Upper lobe of right lung (tissue), 1 donor: Measurements from ENCODE around the gene CD79B. TPM values are rescaled to one million over a fixed set of nuclear protein-coding genes. Genes with fewer than 3 reads are reported as not detected.

ENCODE experiments used
- ATAC-seq: fragments of 200-7000 bp; cut with Tn5 transposase; one replicate; pipeline ENCODE4 v1.9.1; 2020; ENCODE audit warnings: mild to moderate bottlenecking, moderate library complexity
- DNase-seq: peaks from one replicate; pipeline ENCODE4 v3.0.0-alpha.2; 2020
- H3K27ac ChIP-seq: fragments of 200-600 bp; one replicate; pipeline ENCODE4 v1.8.0; 2022
- H3K27me3 ChIP-seq: fragments of 200-600 bp; one replicate; pipeline ENCODE4 v1.8.0; 2022; ENCODE audit warnings: mild to moderate bottlenecking
- H3K36me3 ChIP-seq: fragments of 200-600 bp; one replicate; pipeline ENCODE4 v1.8.0; 2022
- H3K4me1 ChIP-seq: fragments of 200-600 bp; one replicate; pipeline ENCODE4 v1.8.0; 2022
- H3K4me3 ChIP-seq: fragments of 200-600 bp; one replicate; pipeline ENCODE4 v1.8.0; 2022; ENCODE audit warnings: mild to moderate bottlenecking
- H3K9me3 ChIP-seq: fragments of 200-600 bp; one replicate; pipeline ENCODE4 v1.8.0; 2022
- CTCF ChIP-seq: fragments of 200-600 bp; IDR thresholded peaks from one replicate; pipeline ENCODE4 v1.8.0; 2022; ENCODE audit warnings: antibody characterized with exemption
- intact Hi-C: fragments of 100-400 bp; cut with DNase I; formaldehyde crosslinking; loops from one replicate; pipeline ENCODE4 v1.11.0; 2022
- total RNA-seq: library from RNA; stranded (reverse); fragmentation: NEBNext Ultra II Directional; extraction: Animal tissue kit (Norgen Biotek cat#: 25700); gene quantifications from one replicate; pipeline ENCODE4 v1.2.1, GENCODE V29; 2021
- donor health status: DM: no; HTN: yes; CAD: no; lungs with severe emphysema.

Gene CD79B
- total RNA-seq, 1 donor from 2014 or later, result 4.7 TPM

GRCh38 chr17:63941162-63941561 is 9.0 kb upstream of the CD79B start:
- intact Hi-C loops, result no loop called here
- Histone ChIP-seq H3K27ac (no peak overlapping the region), H3K9me3 (no peaks in the 10 kb centered on the region), H3K4me3 (no peak overlapping the region), H3K36me3 (no peaks in the 10 kb centered on the region), H3K27me3 (no peaks in the 10 kb centered on the region), H3K4me1 (no peaks in the 10 kb centered on the region)
- no peak for ATAC-seq
- no peak for TF ChIP-seq CTCF
- DNase-seq, result no peak

GRCh38 chr17:63940584-63940983 is 8.5 kb upstream of the CD79B start:
- no peak for DNase-seq
- ATAC-seq, result no peak
- Histone ChIP-seq H3K27me3 (no peaks in the 10 kb centered on the region), H3K36me3 (no peaks in the 10 kb centered on the region), H3K9me3 (no peaks in the 10 kb centered on the region), H3K4me3 (no peak overlapping the region), H3K27ac (no peak overlapping the region), H3K4me1 (no peaks in the 10 kb centered on the region)
- intact Hi-C loops, result no loop called here
- TF ChIP-seq CTCF, result no peak

- H3K36me3 ChIP-seq, result no peaks in the 10 kb centered on the region
- ATAC-seq (no peak), DNase-seq (no peak)
- no peak overlapping the region for H3K27ac ChIP-seq
- H3K9me3 ChIP-seq, result no peaks in the 10 kb centered on the region
- intact Hi-C loops, result no loop called here
- no peaks in the 10 kb centered on the region for H3K4me1 ChIP-seq
- no peak for TF ChIP-seq CTCF
- H3K4me3 ChIP-seq, result no peak overlapping the region
- no peaks in the 10 kb centered on the region for H3K27me3 ChIP-seq
Observed at GRCh38 chr17:63939884-63940283, 7.8 kb upstream of the CD79B start.

- Histone ChIP-seq H3K9me3 (no peaks in the 10 kb centered on the region), H3K36me3 (no peaks in the 10 kb centered on the region), H3K4me3 (no peak overlapping the region), H3K4me1 (no peaks in the 10 kb centered on the region), H3K27me3 (no peaks in the 10 kb centered on the region), H3K27ac (no peak overlapping the region)
- TF ChIP-seq CTCF, result no peak
- ATAC-seq (no peak), DNase-seq (no peak)
- intact Hi-C loops, result no loop called here
Observed at GRCh38 chr17:63939401-63939800, 7.3 kb upstream of the CD79B start.

GRCh38 chr17:63937920-63938319 is 5.8 kb upstream of the CD79B start:
- no peaks in the 10 kb centered on the region for H3K9me3 ChIP-seq
- DNase-seq (no peak), ATAC-seq (no peak)
- H3K27me3 ChIP-seq, result no peaks in the 10 kb centered on the region
- no peak overlapping the region for H3K27ac ChIP-seq
- intact Hi-C loops, result no loop called here
- no peak overlapping the region for H3K4me3 ChIP-seq
- TF ChIP-seq CTCF, result no peak
- H3K4me1 ChIP-seq, result no peaks in the 10 kb centered on the region
- no peaks in the 10 kb centered on the region for H3K36me3 ChIP-seq

- ATAC-seq (no peak), DNase-seq (no peak)
- TF ChIP-seq CTCF, result no peak
- Histone ChIP-seq H3K27me3 (no peaks in the 10 kb centered on the region), H3K4me1 (no peaks in the 10 kb centered on the region), H3K9me3 (no peaks in the 10 kb centered on the region), H3K27ac (no peak overlapping the region), H3K4me3 (no peak overlapping the region), H3K36me3 (no peaks in the 10 kb centered on the region)
- intact Hi-C loops, result no loop called here
Observed at GRCh38 chr17:63937319-63937718, 5.2 kb upstream of the CD79B start.
